Muscle layer of duodenum (tissue), 2 donors: ENCODE results near the gene RNF112.
"Not testable (repeated sequence)": the region's sequence is repeated elsewhere in the genome, so short reads cannot be mapped to it uniquely, and the experiment has no call there.

ENCODE experiments used
- H3K27ac ChIP-seq: one replicate; pipeline ENCODE4 v1.7.0; 2013; ENCODE audit warnings: mild to moderate bottlenecking, low read length
- H3K27me3 ChIP-seq: one replicate; pipeline ENCODE4 v1.7.0; 2013; ENCODE audit warnings: low read depth, mild to moderate bottlenecking, control low read depth, low read length
- H3K36me3 ChIP-seq, 2 donors: one replicate each; pipeline ENCODE4 v1.7.0; 2013; ENCODE audit warnings: low read length in 2 of 2, control low read depth in 1 of 2, mild to moderate bottlenecking in 1 of 2; ENCODE audit not compliant: insufficient read depth in 2 of 2, control insufficient read depth in 1 of 2
- H3K4me1 ChIP-seq, 2 donors: one replicate each; pipeline ENCODE4 v1.7.0; 2013; ENCODE audit warnings: low read length in 2 of 2, mild to moderate bottlenecking in 2 of 2, control low read depth in 1 of 2, moderate library complexity in 1 of 2; ENCODE audit not compliant: insufficient read depth in 2 of 2, control insufficient read depth in 1 of 2
- H3K4me3 ChIP-seq, 2 donors: one replicate each; pipeline ENCODE4 v1.7.0; 2013; ENCODE audit warnings: low read length in 2 of 2, low read depth in 1 of 2, mild to moderate bottlenecking in 1 of 2
- H3K9me3 ChIP-seq, 2 donors: one replicate each; pipeline ENCODE4 v1.7.0; 2013; ENCODE audit warnings: low read length in 2 of 2, control low read depth in 1 of 2, mild to moderate bottlenecking in 1 of 2; ENCODE audit not compliant: control insufficient read depth in 1 of 2
- donor health status: healthy.

Gene RNF112

DNA sequence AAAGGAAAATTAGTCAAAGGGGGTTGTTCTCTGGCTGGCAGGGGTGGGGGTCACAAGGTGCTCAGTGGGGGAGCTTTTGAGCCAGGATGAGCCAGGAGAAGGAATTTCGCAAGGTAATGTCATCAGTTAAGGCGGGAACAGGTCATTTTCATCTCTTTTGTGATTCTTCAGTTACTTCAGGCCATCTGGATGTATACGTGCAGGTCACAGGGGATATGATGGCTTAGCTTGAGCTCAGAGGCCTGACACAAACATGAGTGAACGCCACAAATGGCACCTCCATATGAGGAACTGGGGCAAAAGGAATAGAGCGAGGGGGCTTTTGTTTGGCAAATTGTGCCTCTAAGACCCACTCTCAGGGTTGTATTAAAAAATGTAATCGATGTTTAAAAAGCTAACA lies 47.4 kb downstream of the RNF112 start:
- H3K9me3 ChIP-seq, H3K36me3 ChIP-seq, H3K27me3 ChIP-seq, H3K27ac ChIP-seq, H3K4me3 ChIP-seq: not testable (repeated sequence)
- peaks cover 4 to 22% of the 10 kb centered on the region in 2 donors for H3K4me1 ChIP-seq

DNA sequence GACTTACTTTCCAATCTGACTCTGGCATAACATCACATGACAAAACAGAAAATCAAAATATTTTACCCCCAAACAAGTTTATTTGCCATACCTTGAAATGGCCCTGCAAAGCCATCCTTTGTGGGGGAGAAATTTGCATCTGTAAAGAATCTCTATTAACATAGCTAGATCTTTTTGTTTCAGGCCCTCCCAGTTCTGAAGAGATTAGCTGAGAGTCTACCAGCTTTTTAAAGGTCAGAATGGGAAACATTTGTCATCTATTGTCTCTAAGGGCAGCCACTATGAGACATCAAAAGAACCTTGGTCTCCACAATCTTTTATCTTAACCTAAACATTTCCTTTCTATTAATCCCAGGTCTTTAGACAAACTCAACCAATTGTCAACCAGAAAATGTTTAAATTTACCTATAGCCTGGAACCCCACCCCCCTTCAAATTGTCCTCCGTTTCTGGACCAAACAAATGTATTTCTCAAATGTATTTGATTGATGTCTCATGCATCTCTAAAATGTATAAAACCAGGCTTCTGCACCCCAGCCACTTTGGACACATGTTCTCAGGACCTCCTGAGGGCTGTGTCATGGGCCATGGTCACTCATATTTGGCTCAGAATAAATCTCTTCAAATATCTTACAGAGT lies 48.1 kb downstream of the RNF112 start:
- H3K27ac ChIP-seq, H3K36me3 ChIP-seq, H3K9me3 ChIP-seq, H3K27me3 ChIP-seq, H3K4me3 ChIP-seq: not testable (repeated sequence)
- H3K4me1 ChIP-seq: peaks cover 5 to 28% of the 10 kb centered on the region in 2 donors

DNA sequence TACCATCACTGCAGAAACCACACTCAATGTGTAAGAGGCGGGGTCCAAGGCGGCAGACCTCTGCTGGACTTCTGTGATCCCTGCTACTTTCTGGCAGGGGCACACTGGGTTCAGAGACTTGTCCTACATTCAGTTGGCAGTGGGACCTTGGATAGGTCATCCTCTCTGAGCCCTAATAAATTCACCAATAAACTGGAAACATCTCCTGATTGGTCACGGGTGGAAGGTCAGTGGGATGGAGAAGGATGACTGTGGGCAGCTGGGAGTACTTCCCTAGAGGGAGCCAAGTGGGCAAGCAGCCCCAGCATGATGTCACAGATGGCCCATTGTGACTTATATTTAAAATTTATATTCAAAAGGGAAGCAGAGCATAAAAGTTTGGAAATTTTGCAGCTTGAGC lies 49.7 kb downstream of the RNF112 start:
- H3K27ac ChIP-seq: no peak overlapping the region
- peaks cover 12 to 41% of the 10 kb centered on the region in 2 donors for H3K4me1 ChIP-seq

DNA sequence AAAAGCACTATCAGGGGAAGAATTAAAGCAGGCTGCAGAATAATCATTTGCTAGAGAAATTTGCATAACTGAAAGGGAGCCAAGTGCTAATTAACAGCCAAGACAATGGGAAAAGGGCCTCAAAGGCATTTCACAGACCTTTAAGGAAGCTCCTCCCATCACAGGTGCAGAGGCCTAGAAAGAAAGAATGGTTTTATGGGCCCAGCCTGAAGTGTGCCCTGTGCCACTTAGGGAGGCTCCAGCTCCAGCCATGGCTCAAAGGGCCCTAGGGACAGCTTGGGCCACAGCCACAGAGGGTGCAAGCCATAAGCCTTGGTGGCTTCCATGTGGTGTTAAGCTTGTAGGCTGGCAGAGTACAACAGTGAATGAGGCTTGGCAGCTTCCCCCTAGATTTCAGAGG lies 50.1 kb downstream of the RNF112 start:
- Histone ChIP-seq H3K27me3 (no peaks in the 10 kb centered on the region), H3K36me3 (no peaks in the 10 kb centered on the region), H3K9me3 (no peaks in the 10 kb centered on the region), H3K4me3 (no peak overlapping the region), H3K27ac (no peak overlapping the region), H3K4me1 (peaks cover 12 to 42% of the 10 kb centered on the region in 2 donors)

More for the DNA sequence above, 49.7 kb downstream of the RNF112 start:
- H3K9me3 ChIP-seq: no peaks in the 10 kb centered on the region
- H3K4me3 ChIP-seq: no peak overlapping the region
- no peaks in the 10 kb centered on the region for H3K36me3 ChIP-seq
- H3K27me3 ChIP-seq: no peaks in the 10 kb centered on the region

DNA sequence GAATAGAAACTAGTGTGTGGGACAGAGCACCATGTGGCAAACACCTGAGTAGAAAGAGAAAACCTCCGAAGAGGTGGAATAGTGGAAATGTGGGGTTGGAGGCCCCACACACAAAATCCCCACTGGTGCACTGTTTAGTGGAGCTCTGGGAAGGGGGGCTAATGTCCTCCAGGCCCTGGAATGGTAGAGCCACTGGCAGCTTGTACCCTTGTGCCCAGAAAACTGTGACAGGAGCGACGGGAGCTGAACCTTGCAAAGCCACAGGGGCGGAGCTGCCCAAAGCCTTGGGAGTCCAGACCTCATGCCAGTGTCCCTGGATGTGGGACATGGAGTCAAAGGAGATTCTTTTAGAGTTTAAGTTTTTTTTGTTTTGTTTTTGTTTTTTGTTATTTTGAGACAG lies 50.6 kb downstream of the RNF112 start:
- H3K27me3 ChIP-seq: no peaks in the 10 kb centered on the region
- peaks cover 12 to 42% of the 10 kb centered on the region in 2 donors for H3K4me1 ChIP-seq
- H3K36me3 ChIP-seq: no peaks in the 10 kb centered on the region
- no peak overlapping the region for H3K27ac ChIP-seq
- no peak overlapping the region for H3K4me3 ChIP-seq
- H3K9me3 ChIP-seq: no peaks in the 10 kb centered on the region

DNA sequence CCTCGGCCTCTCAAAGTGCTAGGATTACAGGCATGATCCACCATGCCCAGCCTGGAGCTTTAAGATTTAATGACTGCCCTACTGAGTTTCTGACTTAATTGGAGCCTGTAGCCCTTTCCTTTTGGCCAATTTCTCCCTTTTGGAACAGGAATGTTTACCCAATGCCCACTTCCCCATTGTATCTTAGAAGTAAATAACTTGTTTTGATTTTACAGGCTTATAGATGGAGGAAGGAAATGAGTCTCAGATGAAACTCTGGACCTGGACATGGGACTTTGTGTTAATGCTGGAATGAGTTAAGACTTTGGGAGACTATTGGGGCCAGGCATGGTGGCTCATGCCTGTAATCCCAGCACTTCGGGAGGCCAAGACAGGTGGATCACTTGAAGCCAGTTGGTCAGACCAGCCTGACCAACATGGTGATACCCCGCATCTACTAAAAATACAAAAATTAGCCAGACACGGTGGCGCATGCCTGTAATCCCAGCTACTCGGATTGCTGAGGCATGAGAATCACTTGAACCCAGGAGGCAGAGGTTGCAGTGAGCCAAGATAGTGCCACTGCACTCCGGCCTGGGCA lies 51.5 kb downstream of the RNF112 start:
- H3K27ac ChIP-seq: not testable (repeated sequence)

DNA sequence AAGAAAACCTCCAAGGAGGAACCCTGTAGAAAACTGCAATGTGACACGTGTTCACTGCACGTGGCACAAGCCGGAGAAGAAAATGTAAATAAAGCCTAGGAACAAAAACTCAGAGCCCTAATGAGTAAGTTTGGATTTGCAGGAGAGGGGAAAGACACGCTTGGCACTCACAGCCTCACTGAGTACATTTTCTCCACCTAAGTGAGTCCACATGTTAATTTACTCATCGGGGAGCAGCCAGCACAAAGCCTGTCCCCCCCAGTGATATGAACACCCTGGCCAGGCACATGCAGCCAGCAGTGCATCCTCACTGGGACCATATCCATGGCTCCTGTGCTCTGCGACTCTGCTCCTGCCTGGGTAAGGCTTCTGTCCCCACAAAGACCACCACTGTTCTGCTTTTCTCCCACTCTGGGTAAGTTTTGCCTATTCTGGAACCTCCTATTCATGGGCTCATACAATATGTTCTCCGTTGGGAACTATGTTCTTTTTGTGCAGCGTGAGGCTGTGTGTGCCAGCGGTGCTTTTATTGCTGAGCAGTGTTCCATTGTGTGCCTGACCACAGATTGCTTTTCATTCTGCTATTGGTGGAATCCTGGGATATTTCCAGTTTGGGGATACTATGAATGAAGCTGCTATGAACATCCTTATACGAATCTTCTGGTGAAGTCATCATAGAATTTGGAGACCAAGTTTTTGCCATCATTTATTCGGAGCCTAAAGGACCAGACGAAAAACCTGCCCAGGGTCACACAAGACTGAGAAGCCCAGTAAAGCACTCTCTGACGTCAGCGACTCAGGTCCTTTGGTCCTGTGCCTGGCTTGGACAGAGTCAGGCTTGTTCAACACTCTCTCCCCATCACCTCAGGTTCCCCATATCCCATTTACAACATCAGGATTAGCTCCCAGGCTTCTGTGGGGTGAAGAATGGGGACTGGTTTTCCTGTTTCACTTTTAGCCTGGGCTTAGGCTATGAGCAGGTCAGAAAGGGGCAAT lies 53.3 kb downstream of the RNF112 start:
- peak overlapping the region; percentile 53 for H3K27ac ChIP-seq
- peaks cover 12 to 42% of the 10 kb centered on the region in 2 donors for H3K4me1 ChIP-seq
- H3K27me3 ChIP-seq: no peaks in the 10 kb centered on the region
- H3K4me3 ChIP-seq: no peak overlapping the region
- no peaks in the 10 kb centered on the region for H3K36me3 ChIP-seq
- no peaks in the 10 kb centered on the region for H3K9me3 ChIP-seq

More for the DNA sequence above, 51.5 kb downstream of the RNF112 start:
- peaks cover 12 to 42% of the 10 kb centered on the region in 2 donors for H3K4me1 ChIP-seq
- H3K27me3 ChIP-seq, H3K9me3 ChIP-seq, H3K4me3 ChIP-seq, H3K36me3 ChIP-seq: not testable (repeated sequence)
